Measurements from ENCODE around the gene FBXO9. TPM values are rescaled to one million over a fixed set of nuclear protein-coding genes. Genes with fewer than 3 reads are reported as not detected.

FBXO9 gene
- polyA plus RNA-seq, 2 of the 4 experiments (the other 2 are of a cell fraction), result 32.1 to 67.6 TPM

GRCh38 chr6:53144802-53145201 is 79.6 kb downstream of the FBXO9 start:
- Histone ChIP-seq H3K27ac (no peak overlapping the region), H3K4me3 (no peak overlapping the region), H3K4me2 (no peak overlapping the region), H3K9me3 (no peaks in the 10 kb centered on the region), H3K4me1 (no peaks in the 10 kb centered on the region)
- WGBS (ENCODE audit: missing lambda C conversion rate), result 41% methylated on average over 2 of the region's 2 CpGs
- ATAC-seq, result no peak
- FAIRE-seq, result no peak
- TF ChIP-seq ZC3H11A (IDR thresholded peaks at IDR 0.05), result no peak
- no peak for TF ChIP-seq EHF (CRISPR knock-in tag; IDR thresholded peaks at IDR 0.05)
- no peak for TF ChIP-seq FOSL2 (IDR thresholded peaks at IDR 0.05)
- no peak for TF ChIP-seq FOSL2 (CRISPR knock-in tag; IDR thresholded peaks at IDR 0.05)
- no peak for TF ChIP-seq RFX5 (IDR thresholded peaks at IDR 0.05)
- no peak for TF ChIP-seq FOSB (CRISPR knock-in tag; IDR thresholded peaks at IDR 0.05)
- TF ChIP-seq ZSCAN20 (CRISPR knock-in tag; IDR thresholded peaks at IDR 0.05), result no peak
- TF ChIP-seq HOXB5 (CRISPR knock-in tag; IDR thresholded peaks at IDR 0.05), result no peak
- ChIA-PET POLR2A (no interaction called here), CTCF (no interaction called here)
- DNase-seq (ENCODE audit: low read depth in 1 of 2, low spot score in 1 of 2), result no peak

GRCh38 chr6:53148684-53149083 is 83.5 kb downstream of the FBXO9 start, which contains the start of gene GCM1:
Gene GCM1 (minus strand): TSS chr6:53148841. CDS start chr6:53145632, 3,209 bp downstream.
- no peak for FAIRE-seq

More at GRCh38 chr6:53148684-53149083, 83.5 kb downstream of the FBXO9 start, which contains the start of gene GCM1:
- no peak for DNase-seq (ENCODE audit: low read depth in 1 of 2, low spot score in 1 of 2)
- CTCF ChIA-PET, result no interaction called here
- no peak within 1 kb of the TSS for H3K27ac ChIP-seq
- POLR2A ChIA-PET, result no interaction called here
- H3K4me2 ChIP-seq, result no peak within 1 kb of the TSS
- no peaks in the 10 kb centered on the region for H3K9me3 ChIP-seq
- TF ChIP-seq TP53 (CRISPR knock-in tag; IDR thresholded peaks at IDR 0.05) (no peak), ZSCAN20 (CRISPR knock-in tag; IDR thresholded peaks at IDR 0.05) (no peak), MAFK (IDR thresholded peaks at IDR 0.05; ENCODE audit: partially characterized antibody) (no peak), PBX3 (IDR thresholded peaks at IDR 0.05) (no peak), ZNF302 (CRISPR knock-in tag; IDR thresholded peaks at IDR 0.05) (no peak)
- no peak within 1 kb of the TSS for H3K4me3 ChIP-seq
- 56% methylated on average over 4 of the region's 5 CpGs for WGBS (ENCODE audit: missing lambda C conversion rate)
- no peaks in the 10 kb centered on the region for H3K4me1 ChIP-seq
- ATAC-seq, result no peak

Small RNA genes within 50 kb of the gene (small RNA-seq; reads per million reads assigned to genes)
- gene RN7SL244P, result 0 reads per million in 6 experiments

Other genes with a start within 250 kb of the FBXO9 start
- gene GSTA5, start 224.6 kb upstream of the FBXO9 start, polyA plus RNA-seq (2011; rRNA removed), result not detected in 2 replicates
- gene GSTA5, start 224.6 kb upstream of the FBXO9 start, polyA plus RNA-seq (2017; fragmentation: RNase III; extraction: RNeasy Plus Mini Kit Qiagen cat#74134 plus additional on column Dnase treatment), result not detected in 3 replicates
- gene GSTA3, start 155.7 kb upstream of the FBXO9 start, polyA plus RNA-seq (2011; rRNA removed), result not detected in 2 replicates
- not detected in 3 replicates for gene GSTA3, start 155.7 kb upstream of the FBXO9 start, polyA plus RNA-seq (2017; fragmentation: RNase III; extraction: RNeasy Plus Mini Kit Qiagen cat#74134 plus additional on column Dnase treatment)
- 29.2 and 30.6 TPM in 2 replicates for gene GSTA4, start 70.1 kb upstream of the FBXO9 start, polyA plus RNA-seq (2011; rRNA removed)
- 12.6 to 13.3 TPM (median 12.8 TPM) in 3 replicates for gene GSTA4, start 70.1 kb upstream of the FBXO9 start, polyA plus RNA-seq (2017; fragmentation: RNase III; extraction: RNeasy Plus Mini Kit Qiagen cat#74134 plus additional on column Dnase treatment)
- gene CILK1, start 3.6 kb upstream of the FBXO9 start, polyA plus RNA-seq (2011; rRNA removed), result 7.4 and 7.9 TPM in 2 replicates
- 1.8 to 2.1 TPM (median 1.9 TPM) in 3 replicates for gene CILK1, start 3.6 kb upstream of the FBXO9 start, polyA plus RNA-seq (2017; fragmentation: RNase III; extraction: RNeasy Plus Mini Kit Qiagen cat#74134 plus additional on column Dnase treatment)
- 0.03 TPM in 1 of 2 replicates, not detected in the other for gene GCM1, start 83.4 kb downstream of the FBXO9 start, polyA plus RNA-seq (2011; rRNA removed)
- 0.04 to 0.08 TPM in 2 of 3 replicates, not detected in the other for gene GCM1, start 83.4 kb downstream of the FBXO9 start, polyA plus RNA-seq (2017; fragmentation: RNase III; extraction: RNeasy Plus Mini Kit Qiagen cat#74134 plus additional on column Dnase treatment)